Endothelial cell of umbilical vein (primary cell): ENCODE results near the gene SSR2. TPM values are rescaled to one million over a fixed set of nuclear protein-coding genes. Genes with fewer than 3 reads are reported as not detected.

ENCODE experiments used
- BruUV-seq: library from RNA; stranded (reverse); fragments of 400-500 nt; replicated peaks from 2 replicates; lab custom pipeline; 2021; lab: Mats Ljungman, UMichigan
- CTCF ChIA-PET: fragments of 300-600, 350-600 bp; sonication (Branson Sonifier 250); formaldehyde crosslinking; loops from one replicate; lab custom pipeline; 2021; ENCODE audit warnings: antibody characterized with exemption, inconsistent platforms; lab: Charles Lee
- POLR2A ChIA-PET: fragments of 300-600, 350-600 bp; sonication (Branson Sonifier 250); formaldehyde crosslinking; loops from one replicate; lab custom pipeline; 2021; ENCODE audit warnings: antibody characterized with exemption, inconsistent platforms; lab: Charles Lee
- DNase-seq: peaks from one replicate; pipeline ENCODE4 v3.0.0-alpha.2; 2011; ENCODE audit warnings: low read depth, low spot score
- FAIRE-seq: peaks from 2 replicates; lab custom pipeline; 2011; peaks lifted over from hg19 to GRCh38; lab: Jason Lieb, UNC
- H2AFZ ChIP-seq: 2 replicates; pipeline ENCODE4 v1.6.0; 2012; ENCODE audit warnings: low read depth, low read length, control low read depth, inconsistent platforms
- H3K27ac ChIP-seq: 2 replicates; pipeline ENCODE4 v1.5.1; 2011; ENCODE audit warnings: low read depth, mild to moderate bottlenecking, control low read depth, low read length, moderate library complexity; ENCODE audit not compliant: insufficient read depth
- H3K27me3 ChIP-seq, 2 experiments: 2 replicates each; pipeline versions ENCODE4 v1.6.0 to v1.6.1; 2011; ENCODE audit warnings: low read length in 2 of 2, mixed read lengths in 1 of 2; ENCODE audit not compliant: control insufficient read depth in 2 of 2, insufficient read depth in 2 of 2
- H3K36me3 ChIP-seq, 2 experiments: 2 replicates in 1 of 2; 3 replicates in 1 of 2; pipeline ENCODE4 v1.5.1; 2011; ENCODE audit warnings: low read length in 2 of 2, mild to moderate bottlenecking in 1 of 2, moderate library complexity in 1 of 2; ENCODE audit not compliant: control insufficient read depth in 2 of 2, insufficient read depth in 2 of 2; ENCODE audit errors: extremely low read depth in 1 of 2
- H3K4me1 ChIP-seq: 3 replicates; pipeline ENCODE4 v1.5.1; 2011; ENCODE audit warnings: mild to moderate bottlenecking, low read length; ENCODE audit not compliant: control insufficient read depth, insufficient read depth; ENCODE audit errors: extremely low read depth
- H3K4me2 ChIP-seq: 2 replicates; pipeline ENCODE4 v1.6.1; 2011; ENCODE audit warnings: low read length, control low read depth, mixed read lengths; ENCODE audit not compliant: insufficient read depth
- H3K4me3 ChIP-seq, 3 experiments: fragments of 200-600 bp in 1 of 3; sonication (generic), shearing (Covaris generic) in 1 of 3; replicated peaks in 1 of 3; 2 replicates each; pipeline ENCODE4 v1.5.1; 2011 to 2016; ENCODE audit warnings: control low read depth in 3 of 3, low read length in 3 of 3, mild to moderate bottlenecking in 2 of 3, inconsistent platforms in 1 of 3, low read depth in 1 of 3, moderate library complexity in 1 of 3; ENCODE audit not compliant: insufficient read depth in 1 of 3
- H3K79me2 ChIP-seq: 2 replicates; pipeline ENCODE4 v1.6.0; 2012; ENCODE audit warnings: low read length, inconsistent platforms; ENCODE audit not compliant: control insufficient read depth, insufficient read depth
- H3K9ac ChIP-seq: replicated peaks from 2 replicates; pipeline ENCODE3; 2011; ENCODE audit warnings: low read length, control low read depth; ENCODE audit not compliant: insufficient read depth; ENCODE audit errors: extremely low read depth
- H3K9me1 ChIP-seq: replicated peaks from 3 replicates; pipeline ENCODE4 v1.6.0; 2011; ENCODE audit warnings: mild to moderate bottlenecking, low read length; ENCODE audit not compliant: control insufficient read depth, insufficient read depth; ENCODE audit errors: extremely low read depth
- H3K9me3 ChIP-seq: replicated peaks from 2 replicates; pipeline ENCODE4 v1.5.1; 2012; ENCODE audit warnings: low read length, inconsistent platforms; ENCODE audit not compliant: control insufficient read depth, insufficient read depth
- H4K20me1 ChIP-seq: replicated peaks from 2 replicates; pipeline ENCODE3; 2011; ENCODE audit warnings: mild to moderate bottlenecking, low read length; ENCODE audit not compliant: control insufficient read depth, insufficient read depth; ENCODE audit errors: extremely low read depth
- EZH2 ChIP-seq: IDR thresholded peaks from 2 replicates; pipeline ENCODE4 v1.6.1; 2012; ENCODE audit warnings: borderline replicate concordance, low read depth, mild to moderate bottlenecking, moderate library complexity, low read length, inconsistent platforms; ENCODE audit not compliant: severe bottlenecking
- FOS ChIP-seq: IDR thresholded peaks from 2 replicates; pipeline ENCODE4 v1.6.1; 2011; ENCODE audit warnings: mild to moderate bottlenecking, low read length, moderate library complexity, borderline replicate concordance; ENCODE audit not compliant: insufficient read depth
- GATA2 ChIP-seq: IDR thresholded peaks from 2 replicates; pipeline ENCODE4 v1.7.0; 2011; ENCODE audit warnings: low read depth, mild to moderate bottlenecking, moderate library complexity, mixed read lengths, low read length; ENCODE audit not compliant: insufficient read length, insufficient read depth
- JUN ChIP-seq: IDR thresholded peaks from 2 replicates; pipeline ENCODE4 v1.6.1; 2011; ENCODE audit warnings: borderline replicate concordance, low read depth; ENCODE audit not compliant: insufficient read length, insufficient read depth
- MYC ChIP-seq: IDR thresholded peaks from one replicate; pipeline ENCODE4 v1.6.1; 2011; ENCODE audit warnings: mild to moderate bottlenecking, low read depth, low read length
- POLR2A ChIP-seq: IDR thresholded peaks from 2 replicates; pipeline ENCODE4 v1.6.1; 2012; ENCODE audit warnings: low read depth, mild to moderate bottlenecking, control low read depth, low read length
- POLR2AphosphoS5 ChIP-seq: IDR thresholded peaks from 2 replicates; pipeline ENCODE4 v1.6.1; 2012; ENCODE audit warnings: low read depth, mild to moderate bottlenecking, control low read depth, low read length, moderate library complexity; ENCODE audit not compliant: insufficient read depth
- dilution Hi-C: fragments of 300-500 bp; cut with MboI; formaldehyde crosslinking; loops from one replicate; pipeline ENCODE4 v1.15.0; 2019; ENCODE audit warnings: low sequenced_read_pairs; ENCODE audit not compliant: extremely low pct_ligation_motif_present
- intact Hi-C: fragments of 100-400 bp; cut with micrococcal nuclease; formaldehyde crosslinking; loops from one replicate; pipeline ENCODE4 v1.10.0; 2022
- polyA plus RNA-seq, 4 experiments: library from polyadenylated mRNA; depleted of rRNA in 3 of 4; stranded (reverse) in 3 of 4; unstranded in 1 of 4; fragments of >200 nt; gene quantifications; 2 replicates each; pipeline versions ENCODE4 v1.2.1 to v1.2.3, GENCODE V29; 2011 to 2012; ENCODE audit warnings: missing spikeins in 1 of 4
- total RNA-seq: library from RNA; stranded (reverse); gene quantifications from 2 replicates; pipeline ENCODE4 v1.2.3, GENCODE V29; 2021
- TF ChIP-seq, protein P1 (sequence below): IDR thresholded peaks from 2 replicates; pipeline ENCODE4 v1.6.1; 2011; ENCODE audit not compliant: insufficient read depth, insufficient read length
- TF ChIP-seq, protein P2 (sequence below), 2 donors: IDR thresholded peaks; 1 replicate in 1 of 2; 2 replicates in 1 of 2; pipeline ENCODE4 v1.5.1; 2011; ENCODE audit warnings: low read length in 2 of 2, mild to moderate bottlenecking in 2 of 2, moderate library complexity in 2 of 2, control low read depth in 1 of 2, inconsistent platforms in 1 of 2, low read depth in 1 of 2; ENCODE audit not compliant: insufficient read depth in 1 of 2; ENCODE audit errors: extremely low read depth in 1 of 2

The SSR2 gene
- total and polyA plus RNA-seq, 2 donors (not counting 3 experiments of a cell fraction or from before 2014, with no cell fraction given): 362 to 1,787 TPM

DNA sequence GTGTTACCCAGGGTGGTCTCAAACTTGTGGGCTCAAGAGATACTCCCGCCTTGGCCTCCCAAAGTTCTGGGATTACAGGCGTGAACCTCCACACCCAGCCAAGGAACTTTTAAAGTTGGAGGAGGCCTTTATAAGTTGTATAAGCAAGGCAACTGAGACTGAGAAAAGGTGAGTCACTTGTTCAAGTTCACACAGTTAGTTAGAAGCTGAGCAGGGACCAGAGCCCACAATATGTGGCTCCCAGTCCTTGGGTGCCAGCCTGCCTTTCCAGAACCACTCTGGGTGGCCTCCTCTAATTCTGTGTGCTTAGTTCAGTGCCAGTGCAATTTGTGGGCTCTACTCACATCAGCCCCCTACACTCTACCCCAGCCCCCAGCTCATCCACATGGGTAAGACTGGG is 43.9 kb upstream of the SSR2 start:
- CTCF ChIA-PET: interaction anchor here (0.7 to 4.1 kb wide), 4 partner anchors 10 to 126 kb away, joined by 3 to 92 read pairs (median 6); partner anchors contain the start of gene LAMTOR2
- no peak for DNase-seq
- intact Hi-C loops (no loop called here), dilution Hi-C loops (no loop called here)
- no peak overlapping the region for H3K4me2 ChIP-seq
- POLR2A ChIA-PET: interaction anchor here (0.5 kb wide), 1 partner anchor 26 kb away, joined by 4 read pairs; no protein-coding TSS in a partner anchor
- no peak for FAIRE-seq
- no TSS peak for BruUV-seq
- no peak overlapping the region for H3K9ac ChIP-seq
- H3K79me2 ChIP-seq: no peaks in the 10 kb centered on the region
- peaks cover 3% of the 10 kb centered on the region for H3K4me1 ChIP-seq
- no peak overlapping the region for H2AFZ ChIP-seq
- H3K36me3 ChIP-seq: no peaks in the 10 kb centered on the region
- no peaks in the 10 kb centered on the region for H3K9me1 ChIP-seq
- no peaks in the 10 kb centered on the region for H3K27me3 ChIP-seq
- TF ChIP-seq, protein P1, sequence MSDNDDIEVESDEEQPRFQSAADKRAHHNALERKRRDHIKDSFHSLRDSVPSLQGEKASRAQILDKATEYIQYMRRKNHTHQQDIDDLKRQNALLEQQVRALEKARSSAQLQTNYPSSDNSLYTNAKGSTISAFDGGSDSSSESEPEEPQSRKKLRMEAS: no peak
- TF ChIP-seq, protein P2, sequence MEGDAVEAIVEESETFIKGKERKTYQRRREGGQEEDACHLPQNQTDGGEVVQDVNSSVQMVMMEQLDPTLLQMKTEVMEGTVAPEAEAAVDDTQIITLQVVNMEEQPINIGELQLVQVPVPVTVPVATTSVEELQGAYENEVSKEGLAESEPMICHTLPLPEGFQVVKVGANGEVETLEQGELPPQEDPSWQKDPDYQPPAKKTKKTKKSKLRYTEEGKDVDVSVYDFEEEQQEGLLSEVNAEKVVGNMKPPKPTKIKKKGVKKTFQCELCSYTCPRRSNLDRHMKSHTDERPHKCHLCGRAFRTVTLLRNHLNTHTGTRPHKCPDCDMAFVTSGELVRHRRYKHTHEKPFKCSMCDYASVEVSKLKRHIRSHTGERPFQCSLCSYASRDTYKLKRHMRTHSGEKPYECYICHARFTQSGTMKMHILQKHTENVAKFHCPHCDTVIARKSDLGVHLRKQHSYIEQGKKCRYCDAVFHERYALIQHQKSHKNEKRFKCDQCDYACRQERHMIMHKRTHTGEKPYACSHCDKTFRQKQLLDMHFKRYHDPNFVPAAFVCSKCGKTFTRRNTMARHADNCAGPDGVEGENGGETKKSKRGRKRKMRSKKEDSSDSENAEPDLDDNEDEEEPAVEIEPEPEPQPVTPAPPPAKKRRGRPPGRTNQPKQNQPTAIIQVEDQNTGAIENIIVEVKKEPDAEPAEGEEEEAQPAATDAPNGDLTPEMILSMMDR (IDR thresholded peaks at IDR 0.05; ENCODE audit: extremely low read depth in 1 of 2, insufficient read depth in 1 of 2, low read depth in 1 of 2, low read length in 2 of 2): no peak
- TF ChIP-seq POLR2A (no peak), MYC (no peak), EZH2 (no peak)
- H4K20me1 ChIP-seq: no peaks in the 10 kb centered on the region
- H3K9me3 ChIP-seq: no peaks in the 10 kb centered on the region
- H3K4me3 ChIP-seq: no peak overlapping the region
- no peak overlapping the region for H3K27ac ChIP-seq

DNA sequence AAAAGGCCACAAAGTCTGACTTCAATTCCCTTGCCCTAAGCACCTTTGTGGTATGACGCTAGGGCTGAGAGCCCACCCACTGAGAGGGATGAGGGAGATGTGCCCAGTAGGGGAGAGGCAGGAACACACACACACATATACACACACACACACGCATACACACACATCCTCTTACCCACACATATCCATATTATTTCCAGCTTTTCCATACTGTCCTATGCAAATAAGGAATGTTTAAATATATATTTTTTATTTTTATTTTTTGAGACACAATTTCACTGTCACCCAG is 43.2 kb upstream of the SSR2 start:
- Histone ChIP-seq H3K9me1 (no peaks in the 10 kb centered on the region), H3K27me3 (no peaks in the 10 kb centered on the region), H3K4me1 (no peaks in the 10 kb centered on the region), H3K4me2 (no peak overlapping the region), H2AFZ (no peak overlapping the region), H3K27ac (no peak overlapping the region), H3K36me3 (no peaks in the 10 kb centered on the region), H3K9me3 (no peaks in the 10 kb centered on the region), H3K4me3 (no peak overlapping the region), H3K79me2 (no peaks in the 10 kb centered on the region), H4K20me1 (no peaks in the 10 kb centered on the region), H3K9ac (no peak overlapping the region)
- no TSS peak for BruUV-seq
- dilution Hi-C loops (no loop called here), intact Hi-C loops (no loop called here)
- no peak for TF ChIP-seq GATA2
- no peak for TF ChIP-seq JUN
- TF ChIP-seq FOS: no peak
- TF ChIP-seq MYC: no peak
- TF ChIP-seq POLR2A: no peak
- TF ChIP-seq, protein P1: no peak
- no peak for TF ChIP-seq EZH2
- TF ChIP-seq POLR2AphosphoS5: no peak
- TF ChIP-seq, protein P2 (IDR thresholded peaks at IDR 0.05; ENCODE audit: extremely low read depth in 1 of 2, insufficient read depth in 1 of 2, low read depth in 1 of 2, low read length in 2 of 2): no peak
- CTCF ChIA-PET: interaction anchor here (1.0 to 4.1 kb wide), 5 partner anchors 10 to 126 kb away, joined by 4 to 92 read pairs (median 5); partner anchors contain the start of gene LAMTOR2
- FAIRE-seq (no peak), DNase-seq (no peak)
- POLR2A ChIA-PET: no interaction called here
